Measurements from ENCODE around the gene CH25H.

CH25H gene

DNA sequence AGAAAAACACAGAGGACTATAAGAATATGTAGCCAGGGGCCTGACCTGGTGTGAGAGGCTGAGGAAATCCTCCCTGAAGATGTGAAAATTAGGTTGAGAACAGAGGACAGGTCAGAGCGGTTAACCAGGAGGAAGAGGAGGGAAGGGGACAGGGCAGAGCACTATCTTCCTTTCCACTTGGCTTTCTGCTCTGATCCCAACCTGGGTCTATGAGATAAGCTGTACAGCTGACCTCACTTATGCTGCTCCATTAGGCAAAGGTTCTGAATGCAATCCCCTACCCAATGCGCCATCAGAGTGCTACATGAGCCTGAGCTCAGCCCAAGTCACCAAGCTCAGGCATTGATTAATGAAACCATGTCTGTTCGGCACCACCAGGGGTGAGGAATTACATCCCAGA, 33.9 kb upstream of the CH25H start:
- CTCF ChIA-PET, result no interaction called here
- TF ChIP-seq SUZ12 (IDR thresholded peaks at IDR 0.05), result no peak
- no peak for TF ChIP-seq BHLHE40 (IDR thresholded peaks at IDR 0.05; ENCODE audit: borderline replicate concordance)
- no peak for TF ChIP-seq ELF4 (IDR thresholded peaks at IDR 0.05)
- no peak for TF ChIP-seq FOXM1 (IDR thresholded peaks at IDR 0.05; ENCODE audit: borderline replicate concordance)
- no peak for DNase-seq (ENCODE audit: extremely low spot score)
- POLR2A ChIA-PET, result no interaction called here

DNA sequence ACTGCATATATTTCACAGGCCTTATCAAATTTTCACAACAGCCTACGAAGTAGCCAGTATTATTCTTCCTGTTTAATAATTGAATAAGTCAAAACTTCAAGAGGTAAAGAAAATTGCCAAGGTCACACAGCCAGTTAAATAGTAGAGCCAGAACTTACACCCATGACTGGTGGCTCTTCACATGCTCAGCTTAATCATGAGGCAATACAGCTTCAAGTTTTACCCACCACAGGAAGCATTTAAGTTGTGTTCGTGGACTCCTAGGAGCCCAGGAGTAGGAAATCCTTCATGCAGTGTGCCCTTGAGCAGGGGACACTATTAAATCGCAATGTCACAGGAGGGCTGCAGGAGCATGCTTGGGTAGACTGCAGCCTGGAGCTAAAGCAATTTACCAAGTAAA, 33.4 kb upstream of the CH25H start:
- CTCF ChIA-PET, result no interaction called here
- TF ChIP-seq ZNF384 (IDR thresholded peaks at IDR 0.05) (no peak), LEF1 (IDR thresholded peaks at IDR 0.05; ENCODE audit: borderline replicate concordance) (no peak), SP1 (IDR thresholded peaks at IDR 0.05) (no peak), ELF4 (IDR thresholded peaks at IDR 0.05) (no peak), BHLHE40 (IDR thresholded peaks at IDR 0.05; ENCODE audit: borderline replicate concordance) (no peak), ARNT (IDR thresholded peaks at IDR 0.05) (no peak), L3MBTL2 (conservative IDR thresholded peaks at IDR 0.05) (no peak), FOXM1 (IDR thresholded peaks at IDR 0.05; ENCODE audit: borderline replicate concordance) (no peak), HDGF (IDR thresholded peaks at IDR 0.05; ENCODE audit: borderline replicate concordance) (no peak), SUZ12 (IDR thresholded peaks at IDR 0.05) (no peak), FOXA1 (IDR thresholded peaks at IDR 0.05) (no peak), FOXK2 (IDR thresholded peaks at IDR 0.05) (no peak), TARDBP (IDR thresholded peaks at IDR 0.05) (no peak), NFRKB (IDR thresholded peaks at IDR 0.05) (no peak), CTBP1 (IDR thresholded peaks at IDR 0.05; ENCODE audit: borderline replicate concordance) (no peak)
- TF ChIP-seq, protein P1, sequence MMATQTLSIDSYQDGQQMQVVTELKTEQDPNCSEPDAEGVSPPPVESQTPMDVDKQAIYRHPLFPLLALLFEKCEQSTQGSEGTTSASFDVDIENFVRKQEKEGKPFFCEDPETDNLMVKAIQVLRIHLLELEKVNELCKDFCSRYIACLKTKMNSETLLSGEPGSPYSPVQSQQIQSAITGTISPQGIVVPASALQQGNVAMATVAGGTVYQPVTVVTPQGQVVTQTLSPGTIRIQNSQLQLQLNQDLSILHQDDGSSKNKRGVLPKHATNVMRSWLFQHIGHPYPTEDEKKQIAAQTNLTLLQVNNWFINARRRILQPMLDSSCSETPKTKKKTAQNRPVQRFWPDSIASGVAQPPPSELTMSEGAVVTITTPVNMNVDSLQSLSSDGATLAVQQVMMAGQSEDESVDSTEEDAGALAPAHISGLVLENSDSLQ (IDR thresholded peaks at IDR 0.05), result no peak
- no peak for DNase-seq (ENCODE audit: extremely low spot score)
- POLR2A ChIA-PET, result no interaction called here

DNA sequence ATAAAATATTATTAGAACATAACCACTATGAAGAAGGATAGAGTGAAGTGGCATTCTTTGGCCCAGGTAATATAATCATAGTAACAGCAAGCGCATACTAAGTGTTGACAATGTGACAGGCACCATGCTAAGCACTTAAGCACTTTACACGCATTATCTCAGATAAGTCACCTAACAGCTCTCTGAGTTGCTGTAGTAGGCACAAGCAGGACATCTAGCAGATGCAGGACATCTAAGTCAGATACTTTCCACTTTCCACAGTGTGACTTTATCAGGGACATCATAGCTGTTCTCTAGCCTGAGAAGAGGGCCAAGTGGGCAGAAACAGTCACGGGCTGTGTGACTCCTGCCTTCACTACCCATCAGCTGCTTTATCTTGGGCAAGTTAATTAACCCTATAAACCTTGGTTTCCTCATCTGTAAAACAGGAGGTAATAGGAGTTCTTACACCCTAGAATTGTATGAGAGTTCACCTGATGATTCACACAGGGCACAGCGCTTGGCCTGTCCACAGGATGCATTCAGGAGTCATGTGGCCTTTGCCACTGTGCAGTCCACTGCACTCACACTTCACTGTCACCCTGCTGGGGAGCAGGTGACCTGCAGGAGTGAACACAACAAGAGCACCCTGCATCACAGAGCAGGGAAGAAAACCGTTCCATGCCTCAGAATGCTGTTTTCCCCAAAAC, 32.0 kb upstream of the CH25H start:
- no peak for DNase-seq (ENCODE audit: extremely low spot score)
- POLR2A ChIA-PET, result no interaction called here
- TF ChIP-seq L3MBTL2 (conservative IDR thresholded peaks at IDR 0.05) (no peak), FOXM1 (IDR thresholded peaks at IDR 0.05; ENCODE audit: borderline replicate concordance) (no peak), TARDBP (IDR thresholded peaks at IDR 0.05) (no peak), FOXK2 (IDR thresholded peaks at IDR 0.05) (no peak), ARNT (IDR thresholded peaks at IDR 0.05) (no peak), CTBP1 (IDR thresholded peaks at IDR 0.05; ENCODE audit: borderline replicate concordance) (no peak)
- TF ChIP-seq, protein P1 (IDR thresholded peaks at IDR 0.05), result no peak
- CTCF ChIA-PET, result no interaction called here

DNA sequence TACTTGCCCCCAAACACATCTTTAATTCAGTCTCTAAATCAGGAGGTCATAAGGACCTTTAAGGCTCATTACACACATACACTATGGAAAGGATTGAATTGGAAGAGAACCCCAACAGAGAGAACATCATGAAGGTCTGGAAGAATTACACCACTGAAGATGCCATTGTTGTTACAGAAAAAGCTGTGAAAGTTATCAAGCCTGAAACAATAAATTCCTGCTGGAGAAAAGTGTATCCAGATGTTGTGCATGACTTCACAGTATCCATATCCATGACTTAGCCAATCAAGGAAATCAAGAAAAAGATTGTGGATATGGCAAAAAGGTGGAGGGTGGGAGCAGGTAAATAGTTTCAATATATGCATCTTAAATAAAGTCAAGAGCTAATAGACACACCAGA, 30.7 kb upstream of the CH25H start:
- no peak for DNase-seq (ENCODE audit: extremely low spot score)
- TF ChIP-seq HDGF (IDR thresholded peaks at IDR 0.05; ENCODE audit: borderline replicate concordance) (no peak), ELF4 (IDR thresholded peaks at IDR 0.05) (no peak), FOXA1 (IDR thresholded peaks at IDR 0.05) (no peak), ARNT (IDR thresholded peaks at IDR 0.05) (no peak), FOXK2 (IDR thresholded peaks at IDR 0.05) (no peak), ZNF384 (IDR thresholded peaks at IDR 0.05) (no peak), L3MBTL2 (conservative IDR thresholded peaks at IDR 0.05) (no peak), BHLHE40 (IDR thresholded peaks at IDR 0.05; ENCODE audit: borderline replicate concordance) (no peak), SUZ12 (IDR thresholded peaks at IDR 0.05) (no peak), FOXM1 (IDR thresholded peaks at IDR 0.05; ENCODE audit: borderline replicate concordance) (no peak), CTBP1 (IDR thresholded peaks at IDR 0.05; ENCODE audit: borderline replicate concordance) (no peak), SP1 (IDR thresholded peaks at IDR 0.05) (no peak), LEF1 (IDR thresholded peaks at IDR 0.05; ENCODE audit: borderline replicate concordance) (no peak), NFRKB (IDR thresholded peaks at IDR 0.05) (no peak), TARDBP (IDR thresholded peaks at IDR 0.05) (no peak)
- TF ChIP-seq, protein P1 (IDR thresholded peaks at IDR 0.05), result no peak
- ChIA-PET CTCF (no interaction called here), POLR2A (no interaction called here)

DNA sequence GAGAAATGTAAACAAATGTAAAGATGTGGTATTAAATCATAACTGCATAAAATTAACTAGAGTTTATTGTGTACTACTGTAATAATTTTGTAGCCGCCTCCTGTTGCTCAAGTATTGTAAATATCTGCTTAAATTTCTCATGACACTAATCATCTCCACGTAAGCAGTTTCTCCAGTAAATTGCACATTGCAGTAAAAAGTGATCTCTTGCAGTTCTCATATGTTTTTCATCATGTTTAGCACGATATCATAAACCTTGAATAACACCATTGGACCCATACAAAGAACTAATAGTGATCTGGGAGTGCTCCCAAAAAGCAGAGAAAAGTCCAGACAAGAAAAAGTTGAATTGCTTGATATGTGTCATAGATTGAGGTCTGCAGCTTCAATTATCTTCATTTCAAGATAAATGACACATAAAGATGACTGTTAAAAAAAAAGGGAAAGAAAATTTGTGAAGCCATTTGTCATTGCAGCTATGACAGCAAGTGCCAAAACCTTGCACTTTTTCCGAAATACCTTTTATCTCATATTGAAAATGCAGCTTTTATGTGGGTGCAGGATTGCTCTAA, 29.2 kb upstream of the CH25H start:
- TF ChIP-seq TARDBP (IDR thresholded peaks at IDR 0.05), result no peak
- TF ChIP-seq ZNF384 (IDR thresholded peaks at IDR 0.05), result no peak
- TF ChIP-seq SP1 (IDR thresholded peaks at IDR 0.05), result no peak
- no peak for TF ChIP-seq HDGF (IDR thresholded peaks at IDR 0.05; ENCODE audit: borderline replicate concordance)
- no peak for TF ChIP-seq BHLHE40 (IDR thresholded peaks at IDR 0.05; ENCODE audit: borderline replicate concordance)
- no peak for TF ChIP-seq L3MBTL2 (conservative IDR thresholded peaks at IDR 0.05)
- TF ChIP-seq FOXM1 (IDR thresholded peaks at IDR 0.05; ENCODE audit: borderline replicate concordance), result no peak
- TF ChIP-seq, protein P1 (IDR thresholded peaks at IDR 0.05), result no peak
- TF ChIP-seq NFRKB (IDR thresholded peaks at IDR 0.05), result no peak
- DNase-seq (ENCODE audit: extremely low spot score), result no peak
- ChIA-PET CTCF (interaction anchor here (0.6 kb wide), 1 partner anchor 141 kb away, joined by 3 read pairs; no protein-coding TSS in a partner anchor), POLR2A (no interaction called here)
